NB4 (cell line): ENCODE data around the gene ATXN2.

ENCODE experiments used
- DNase-seq: peaks from one replicate; pipeline ENCODE4 v3.0.0; 2010; ENCODE audit warnings: low read depth
- H3K4me3 ChIP-seq: one replicate; pipeline ENCODE4 v1.5.1; 2011; ENCODE audit warnings: mild to moderate bottlenecking, low read depth, low read length, moderate library complexity
- CTCF ChIP-seq: IDR thresholded peaks from one replicate; pipeline ENCODE4 v1.5.1; 2012; ENCODE audit warnings: low read depth, low read length
- MAX ChIP-seq: IDR thresholded peaks from 2 replicates; pipeline ENCODE4 v1.6.1; 2011; ENCODE audit warnings: low read depth, low read length
- MYC ChIP-seq: IDR thresholded peaks from 2 replicates; pipeline ENCODE4 v1.6.1; 2011; ENCODE audit warnings: low read depth, low read length
- POLR2A ChIP-seq: IDR thresholded peaks from 2 replicates; pipeline ENCODE4 v1.6.1; 2011; ENCODE audit warnings: mild to moderate bottlenecking; ENCODE audit not compliant: insufficient read length; ENCODE audit errors: extremely low read depth

Gene ATXN2

GRCh38 chr12:111409403-111409779 lies 189.7 kb downstream of the ATXN2 start:
- DNase-seq: peak; percentile 70
- peak overlapping the region; percentile 93 for H3K4me3 ChIP-seq
- TF ChIP-seq CTCF: no peak
- no peak for TF ChIP-seq MYC
- TF ChIP-seq MAX: no peak
- TF ChIP-seq POLR2A: no peak

GRCh38 chr12:111408686-111409402 lies 190.3 kb downstream of the ATXN2 start:
- DNase-seq: no peak
- peak overlapping the region; percentile 93 for H3K4me3 ChIP-seq
- no peak for TF ChIP-seq MAX
- no peak for TF ChIP-seq CTCF
- no peak for TF ChIP-seq POLR2A
- TF ChIP-seq MYC: no peak

- peak overlapping the region; percentile 93 for H3K4me3 ChIP-seq
- no peak for DNase-seq
- no peak for TF ChIP-seq CTCF
- TF ChIP-seq MAX: no peak
- no peak for TF ChIP-seq POLR2A
- no peak for TF ChIP-seq MYC
Measured at GRCh38 chr12:111408116-111408440, 191.0 kb downstream of the ATXN2 start.

- peak overlapping the region; percentile 93 for H3K4me3 ChIP-seq
- DNase-seq: no peak
- no peak for TF ChIP-seq CTCF
- no peak for TF ChIP-seq MAX
- no peak for TF ChIP-seq POLR2A
- TF ChIP-seq MYC: no peak
Measured at GRCh38 chr12:111407377-111408115, 191.6 kb downstream of the ATXN2 start.

GRCh38 chr12:111406474-111407376 lies 192.4 kb downstream of the ATXN2 start:
- peak overlapping the region; percentile 93 for H3K4me3 ChIP-seq
- TF ChIP-seq MYC (peak; percentile 77), CTCF (no peak), MAX (peak; percentile 48; the same call in 1 of the 2 replicates), POLR2A (no peak)
- peak; percentile 90 for DNase-seq
